Measurements from ENCODE around the gene ANXA8L1.
A peak's percentile ranks its signal among the peaks of the same experiment; 100 is the strongest.
"Not testable (repeated sequence)": the region's sequence is repeated elsewhere in the genome, so short reads cannot be mapped to it uniquely, and the experiment has no call there.

Gene ANXA8L1

DNA sequence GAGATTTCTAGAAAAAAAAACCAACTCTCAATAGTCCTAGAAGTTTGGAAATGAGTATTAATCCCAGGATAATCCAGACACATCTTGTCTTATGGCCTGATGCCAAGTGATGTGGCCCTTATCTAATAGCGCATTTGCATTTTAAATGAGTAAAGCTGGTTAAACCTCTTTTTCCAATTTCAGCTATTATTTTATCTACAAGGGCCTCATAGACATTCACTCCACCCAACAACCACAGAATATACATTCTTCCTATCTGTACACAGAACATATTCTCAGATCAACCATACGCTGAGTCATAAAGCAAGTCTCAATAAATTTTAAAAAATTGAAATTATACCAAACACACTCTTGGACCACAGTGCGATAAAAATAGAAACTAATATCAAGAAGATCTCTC, 34.0 kb downstream of the ANXA8L1 start:
- not testable (repeated sequence) for H3K4me3 ChIP-seq (ENCODE audit: low read depth in 1 of 2, low read length in 2 of 2); H3K27ac ChIP-seq (ENCODE audit: low read depth, low read length); H3K9ac ChIP-seq (ENCODE audit: low read length); H3K9me3 ChIP-seq (ENCODE audit: low read length); H3K4me1 ChIP-seq (ENCODE audit: insufficient read depth, low read length); H3K27me3 ChIP-seq (ENCODE audit: control insufficient read depth in 1 of 2, insufficient read depth in 2 of 2, low read length in 2 of 2); H3K36me3 ChIP-seq (ENCODE audit: insufficient read depth, low read length)

DNA sequence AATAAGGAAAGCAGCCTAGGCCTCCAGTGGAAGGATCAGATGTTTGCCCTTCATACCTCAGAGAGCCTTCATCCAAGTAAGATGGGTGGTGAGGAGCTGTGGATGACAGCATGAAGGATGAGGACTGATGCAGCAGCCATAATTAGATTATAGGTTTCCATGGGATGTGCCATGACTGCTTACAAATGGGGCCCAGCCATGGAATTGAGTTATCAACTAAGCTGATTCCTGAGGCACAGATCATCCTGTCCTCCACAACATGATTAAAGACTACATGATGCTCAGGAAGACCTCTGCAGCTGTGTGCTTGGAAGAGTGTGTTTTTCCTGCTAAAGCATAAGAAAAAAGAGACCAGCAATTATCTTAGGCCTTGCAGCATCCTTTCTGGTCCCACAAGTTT, 35.5 kb downstream of the ANXA8L1 start:
- not testable (repeated sequence) for H3K9ac ChIP-seq (ENCODE audit: low read length); H3K4me3 ChIP-seq (ENCODE audit: low read depth in 1 of 2, low read length in 2 of 2); H3K27ac ChIP-seq (ENCODE audit: low read depth, low read length); H3K9me3 ChIP-seq (ENCODE audit: low read length); H3K36me3 ChIP-seq (ENCODE audit: insufficient read depth, low read length); H3K27me3 ChIP-seq (ENCODE audit: control insufficient read depth in 1 of 2, insufficient read depth in 2 of 2, low read length in 2 of 2); H3K4me1 ChIP-seq (ENCODE audit: insufficient read depth, low read length)

DNA sequence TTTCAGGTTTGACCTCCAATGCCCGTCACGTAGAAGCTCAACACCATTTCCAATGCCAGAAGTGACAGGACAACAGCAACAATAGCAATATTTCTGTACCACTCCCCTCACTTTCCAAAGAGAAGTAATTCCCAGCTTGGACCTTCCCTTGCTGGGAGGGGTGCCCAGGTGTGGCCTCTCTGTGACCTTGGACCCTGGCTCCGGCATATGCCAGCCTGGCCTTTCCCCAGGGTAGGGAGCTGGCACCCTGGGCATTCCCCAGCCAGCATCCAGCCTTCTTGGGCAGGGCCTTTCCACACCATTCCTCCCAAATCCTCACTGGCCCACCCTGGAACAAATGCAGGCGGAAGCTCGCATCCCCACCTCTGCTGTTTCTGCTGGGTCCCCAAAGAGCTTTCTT, 37.1 kb downstream of the ANXA8L1 start:
- H3K4me3 ChIP-seq (ENCODE audit: low read depth in 1 of 2, low read length in 2 of 2); H3K4me1 ChIP-seq (ENCODE audit: insufficient read depth, low read length); H3K36me3 ChIP-seq (ENCODE audit: insufficient read depth, low read length); H3K27me3 ChIP-seq (ENCODE audit: control insufficient read depth in 1 of 2, insufficient read depth in 2 of 2, low read length in 2 of 2); H3K9me3 ChIP-seq (ENCODE audit: low read length); H3K9ac ChIP-seq (ENCODE audit: low read length); H3K27ac ChIP-seq (ENCODE audit: low read depth, low read length): not testable (repeated sequence)

DNA sequence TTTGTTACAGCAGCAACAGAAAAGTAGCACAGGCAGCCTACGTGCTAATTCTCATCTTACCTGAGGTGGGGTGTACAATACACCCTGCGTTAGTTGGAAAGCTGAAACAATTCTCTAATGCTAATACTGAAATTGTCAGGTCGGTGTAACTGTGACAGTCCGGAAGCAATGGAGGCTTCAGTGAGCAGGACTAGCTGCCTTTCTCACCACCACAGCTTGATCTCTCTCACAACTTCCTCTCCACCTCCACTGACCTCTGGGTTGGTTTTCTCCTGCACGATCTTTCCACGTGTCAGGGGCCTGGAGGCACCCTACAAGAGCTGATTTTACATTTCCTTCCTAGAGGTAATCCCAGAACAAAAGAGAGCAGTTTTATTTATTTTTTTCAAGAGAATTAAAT, 39.7 kb downstream of the ANXA8L1 start:
- not testable (repeated sequence) for H3K9me3 ChIP-seq (ENCODE audit: low read length); H3K36me3 ChIP-seq (ENCODE audit: insufficient read depth, low read length); H3K27me3 ChIP-seq (ENCODE audit: control insufficient read depth in 1 of 2, insufficient read depth in 2 of 2, low read length in 2 of 2); H3K4me3 ChIP-seq (ENCODE audit: low read depth in 1 of 2, low read length in 2 of 2); H3K9ac ChIP-seq (ENCODE audit: low read length); H3K27ac ChIP-seq (ENCODE audit: low read depth, low read length); H3K4me1 ChIP-seq (ENCODE audit: insufficient read depth, low read length)

DNA sequence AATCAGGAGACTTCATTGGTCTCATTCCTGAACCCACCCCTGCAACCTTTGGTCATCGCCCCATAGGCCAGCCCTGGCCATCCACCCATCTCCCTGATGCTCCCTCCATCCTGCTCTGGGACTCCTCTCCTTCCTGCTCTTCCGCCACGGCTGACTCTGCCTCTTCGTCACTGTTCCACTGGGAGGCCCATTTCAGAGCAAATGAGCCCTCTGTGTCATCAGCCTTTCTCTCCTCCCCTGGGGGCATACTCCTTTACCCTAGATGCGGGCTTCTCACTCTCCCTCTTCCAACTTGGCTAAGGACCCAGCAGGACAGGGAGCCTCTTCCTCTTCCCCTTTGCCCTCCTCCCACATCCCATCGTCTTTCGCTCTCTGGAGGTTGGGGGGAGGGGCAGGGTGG, 42.7 kb downstream of the ANXA8L1 start:
- H3K36me3 ChIP-seq (ENCODE audit: insufficient read depth, low read length); H3K4me3 ChIP-seq (ENCODE audit: low read depth in 1 of 2, low read length in 2 of 2); H3K9me3 ChIP-seq (ENCODE audit: low read length); H3K4me1 ChIP-seq (ENCODE audit: insufficient read depth, low read length); H3K9ac ChIP-seq (ENCODE audit: low read length); H3K27me3 ChIP-seq (ENCODE audit: control insufficient read depth in 1 of 2, insufficient read depth in 2 of 2, low read length in 2 of 2): not testable (repeated sequence)
- peak overlapping the region; percentile 52 for H3K27ac ChIP-seq (ENCODE audit: low read depth, low read length)

DNA sequence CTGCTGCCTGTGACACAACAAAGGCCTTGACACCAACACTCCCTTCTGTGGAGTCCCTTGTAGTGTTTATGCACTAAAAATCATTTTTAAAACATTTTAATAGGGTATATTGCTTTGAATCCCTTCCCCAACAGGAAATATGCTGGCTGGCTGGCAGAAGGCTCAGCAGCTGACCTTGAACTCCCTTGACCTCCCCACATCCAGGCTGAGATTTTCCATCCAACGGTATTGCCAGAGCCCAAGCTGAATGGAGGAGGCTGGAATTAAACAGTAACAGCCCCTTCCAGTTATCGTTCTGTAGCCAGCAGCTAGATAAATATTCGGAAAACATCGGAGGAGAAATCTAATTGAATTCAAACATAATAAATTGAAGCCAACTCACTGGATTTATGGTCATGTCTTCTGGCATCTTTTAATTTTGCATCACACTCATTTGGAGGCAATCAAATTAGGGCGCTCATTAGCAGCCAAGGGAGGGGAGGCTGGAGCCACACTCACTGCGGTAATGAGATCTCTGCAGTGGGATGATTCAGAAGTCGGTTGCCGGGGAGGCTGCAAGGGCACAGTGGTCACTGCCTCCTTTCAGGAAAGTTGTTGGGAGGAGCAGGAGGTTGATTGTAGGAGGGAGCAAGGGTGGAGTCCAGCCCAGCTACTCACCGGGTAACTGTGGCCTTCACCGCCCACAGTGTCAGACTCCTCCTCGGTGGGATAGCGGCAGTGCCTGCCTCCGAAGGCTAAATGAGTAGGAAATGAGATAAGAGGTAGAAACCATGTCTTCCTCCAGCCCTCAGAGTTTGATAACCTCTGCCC, 44.2 kb downstream of the ANXA8L1 start:
- not testable (repeated sequence) for H3K4me3 ChIP-seq (ENCODE audit: low read depth in 1 of 2, low read length in 2 of 2); H3K9ac ChIP-seq (ENCODE audit: low read length); H3K27me3 ChIP-seq (ENCODE audit: control insufficient read depth in 1 of 2, insufficient read depth in 2 of 2, low read length in 2 of 2); H3K4me1 ChIP-seq (ENCODE audit: insufficient read depth, low read length); H3K27ac ChIP-seq (ENCODE audit: low read depth, low read length); H3K9me3 ChIP-seq (ENCODE audit: low read length); H3K36me3 ChIP-seq (ENCODE audit: insufficient read depth, low read length)

DNA sequence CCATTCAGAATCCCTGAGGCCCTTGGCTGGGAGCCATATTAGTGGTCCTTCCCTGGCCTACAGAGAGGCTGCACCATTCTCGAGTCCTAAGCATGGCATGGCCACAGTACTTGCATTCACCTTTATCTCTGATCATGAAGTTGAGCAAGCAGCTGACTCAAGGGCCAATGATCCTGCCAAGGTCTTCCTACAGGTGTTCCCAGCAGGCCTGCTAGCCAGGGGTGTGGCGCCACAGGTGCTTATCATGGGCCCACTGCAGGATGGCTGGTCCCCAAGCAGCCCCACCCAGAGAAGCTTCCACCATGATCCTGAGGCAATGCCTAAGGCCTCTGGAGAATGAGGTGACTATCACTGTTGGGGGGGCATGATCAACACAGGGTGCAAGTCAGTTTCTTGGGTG, 48.0 kb downstream of the ANXA8L1 start:
- not testable (repeated sequence) for H3K27ac ChIP-seq (ENCODE audit: low read depth, low read length); H3K4me1 ChIP-seq (ENCODE audit: insufficient read depth, low read length); H3K4me3 ChIP-seq (ENCODE audit: low read depth in 1 of 2, low read length in 2 of 2); H3K36me3 ChIP-seq (ENCODE audit: insufficient read depth, low read length); H3K27me3 ChIP-seq (ENCODE audit: control insufficient read depth in 1 of 2, insufficient read depth in 2 of 2, low read length in 2 of 2); H3K9ac ChIP-seq (ENCODE audit: low read length); H3K9me3 ChIP-seq (ENCODE audit: low read length)

DNA sequence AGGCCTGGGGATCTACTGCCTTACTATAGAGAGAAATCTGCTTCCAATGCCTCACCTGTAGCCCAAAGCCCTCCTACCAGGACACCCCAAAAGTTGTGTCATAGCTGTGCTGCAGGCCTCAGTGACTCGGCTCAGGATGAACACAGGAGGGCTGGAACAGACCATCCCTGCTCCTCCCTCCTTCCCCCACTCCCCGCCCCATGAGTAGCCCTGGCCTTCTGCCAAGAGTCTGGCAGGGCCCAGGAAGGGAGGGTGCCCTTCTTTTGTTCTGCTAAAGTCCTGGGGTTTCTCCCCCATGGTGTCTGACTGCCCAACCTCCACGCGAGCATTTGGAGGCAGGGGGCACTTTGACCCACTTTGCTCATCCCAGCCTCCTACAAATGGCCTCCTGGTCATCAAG, 65.4 kb downstream of the ANXA8L1 start:
- not testable (repeated sequence) for H3K27ac ChIP-seq (ENCODE audit: low read depth, low read length); H3K4me3 ChIP-seq (ENCODE audit: low read depth in 1 of 2, low read length in 2 of 2); H3K9ac ChIP-seq (ENCODE audit: low read length); H3K36me3 ChIP-seq (ENCODE audit: insufficient read depth, low read length); H3K27me3 ChIP-seq (ENCODE audit: control insufficient read depth in 1 of 2, insufficient read depth in 2 of 2, low read length in 2 of 2); H3K9me3 ChIP-seq (ENCODE audit: low read length)
- H3K4me1 ChIP-seq (ENCODE audit: insufficient read depth, low read length), result peaks cover 14% of the 10 kb centered on the region

All from muscle layer of colon (tissue), 2 donors.